ENCODE data around the gene RAB6C. TPM values are rescaled to one million over a fixed set of nuclear protein-coding genes. Genes with fewer than 3 reads are reported as not detected.
"Not testable (repeated sequence)": the region's sequence is repeated elsewhere in the genome, so short reads cannot be mapped to it uniquely, and the experiment has no call there.

RAB6C gene
- total and polyA plus RNA-seq, 2 experiments from 2014 or later, result not detected

DNA sequence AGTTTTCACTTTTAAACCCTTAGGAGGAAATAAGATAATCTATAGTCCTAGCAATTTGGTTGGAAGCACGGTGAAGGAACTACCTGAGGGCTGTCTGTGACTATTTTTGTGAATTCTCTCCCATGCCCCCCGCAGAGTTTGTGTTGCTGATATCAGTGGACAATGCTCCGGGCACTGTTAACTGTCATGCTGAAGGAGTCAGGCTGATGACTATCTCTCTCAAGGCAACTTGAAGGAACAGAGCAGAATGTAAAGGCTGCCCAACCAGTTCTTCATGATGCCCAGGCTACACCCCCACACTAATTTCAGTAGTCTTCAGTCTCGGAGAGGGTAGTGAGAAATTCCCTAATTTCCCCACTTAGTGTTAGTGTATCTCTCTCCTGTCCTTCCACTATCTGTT lies 21.6 kb upstream of the RAB6C start (continued):
- TF ChIP-seq, protein P1, sequence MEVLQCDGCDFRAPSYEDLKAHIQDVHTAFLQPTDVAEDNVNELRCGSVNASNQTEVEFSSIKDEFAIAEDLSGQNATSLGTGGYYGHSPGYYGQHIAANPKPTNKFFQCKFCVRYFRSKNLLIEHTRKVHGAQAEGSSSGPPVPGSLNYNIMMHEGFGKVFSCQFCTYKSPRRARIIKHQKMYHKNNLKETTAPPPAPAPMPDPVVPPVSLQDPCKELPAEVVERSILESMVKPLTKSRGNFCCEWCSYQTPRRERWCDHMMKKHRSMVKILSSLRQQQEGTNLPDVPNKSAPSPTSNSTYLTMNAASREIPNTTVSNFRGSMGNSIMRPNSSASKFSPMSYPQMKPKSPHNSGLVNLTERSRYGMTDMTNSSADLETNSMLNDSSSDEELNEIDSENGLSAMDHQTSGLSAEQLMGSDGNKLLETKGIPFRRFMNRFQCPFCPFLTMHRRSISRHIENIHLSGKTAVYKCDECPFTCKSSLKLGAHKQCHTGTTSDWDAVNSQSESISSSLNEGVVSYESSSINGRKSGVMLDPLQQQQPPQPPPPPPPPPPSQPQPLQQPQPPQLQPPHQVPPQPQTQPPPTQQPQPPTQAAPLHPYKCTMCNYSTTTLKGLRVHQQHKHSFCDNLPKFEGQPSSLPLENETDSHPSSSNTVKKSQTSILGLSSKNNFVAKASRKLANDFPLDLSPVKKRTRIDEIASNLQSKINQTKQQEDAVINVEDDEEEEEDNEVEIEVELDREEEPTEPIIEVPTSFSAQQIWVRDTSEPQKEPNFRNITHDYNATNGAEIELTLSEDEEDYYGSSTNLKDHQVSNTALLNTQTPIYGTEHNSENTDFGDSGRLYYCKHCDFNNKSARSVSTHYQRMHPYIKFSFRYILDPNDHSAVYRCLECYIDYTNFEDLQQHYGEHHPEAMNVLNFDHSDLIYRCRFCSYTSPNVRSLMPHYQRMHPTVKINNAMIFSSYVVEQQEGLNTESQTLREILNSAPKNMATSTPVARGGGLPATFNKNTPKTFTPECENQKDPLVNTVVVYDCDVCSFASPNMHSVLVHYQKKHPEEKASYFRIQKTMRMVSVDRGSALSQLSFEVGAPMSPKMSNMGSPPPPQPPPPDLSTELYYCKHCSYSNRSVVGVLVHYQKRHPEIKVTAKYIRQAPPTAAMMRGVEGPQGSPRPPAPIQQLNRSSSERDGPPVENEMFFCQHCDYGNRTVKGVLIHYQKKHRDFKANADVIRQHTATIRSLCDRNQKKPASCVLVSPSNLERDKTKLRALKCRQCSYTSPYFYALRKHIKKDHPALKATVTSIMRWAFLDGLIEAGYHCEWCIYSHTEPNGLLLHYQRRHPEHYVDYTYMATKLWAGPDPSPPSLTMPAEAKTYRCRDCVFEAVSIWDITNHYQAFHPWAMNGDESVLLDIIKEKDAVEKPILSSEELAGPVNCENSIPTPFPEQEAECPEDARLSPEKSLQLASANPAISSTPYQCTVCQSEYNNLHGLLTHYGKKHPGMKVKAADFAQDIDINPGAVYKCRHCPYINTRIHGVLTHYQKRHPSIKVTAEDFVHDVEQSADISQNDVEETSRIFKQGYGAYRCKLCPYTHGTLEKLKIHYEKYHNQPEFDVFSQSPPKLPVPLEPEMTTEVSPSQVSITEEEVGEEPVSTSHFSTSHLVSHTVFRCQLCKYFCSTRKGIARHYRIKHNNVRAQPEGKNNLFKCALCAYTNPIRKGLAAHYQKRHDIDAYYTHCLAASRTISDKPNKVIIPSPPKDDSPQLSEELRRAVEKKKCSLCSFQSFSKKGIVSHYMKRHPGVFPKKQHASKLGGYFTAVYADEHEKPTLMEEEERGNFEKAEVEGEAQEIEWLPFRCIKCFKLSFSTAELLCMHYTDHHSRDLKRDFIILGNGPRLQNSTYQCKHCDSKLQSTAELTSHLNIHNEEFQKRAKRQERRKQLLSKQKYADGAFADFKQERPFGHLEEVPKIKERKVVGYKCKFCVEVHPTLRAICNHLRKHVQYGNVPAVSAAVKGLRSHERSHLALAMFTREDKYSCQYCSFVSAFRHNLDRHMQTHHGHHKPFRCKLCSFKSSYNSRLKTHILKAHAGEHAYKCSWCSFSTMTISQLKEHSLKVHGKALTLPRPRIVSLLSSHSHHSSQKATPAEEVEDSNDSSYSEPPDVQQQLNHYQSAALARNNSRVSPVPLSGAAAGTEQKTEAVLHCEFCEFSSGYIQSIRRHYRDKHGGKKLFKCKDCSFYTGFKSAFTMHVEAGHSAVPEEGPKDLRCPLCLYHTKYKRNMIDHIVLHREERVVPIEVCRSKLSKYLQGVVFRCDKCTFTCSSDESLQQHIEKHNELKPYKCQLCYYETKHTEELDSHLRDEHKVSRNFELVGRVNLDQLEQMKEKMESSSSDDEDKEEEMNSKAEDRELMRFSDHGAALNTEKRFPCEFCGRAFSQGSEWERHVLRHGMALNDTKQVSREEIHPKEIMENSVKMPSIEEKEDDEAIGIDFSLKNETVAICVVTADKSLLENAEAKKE (CRISPR knock-in tag; IDR thresholded peaks at IDR 0.05), result no peak
- TF ChIP-seq EZH2phosphoT487 (IDR thresholded peaks at IDR 0.05; ENCODE audit: unreplicated experiment) (no peak), ZNF114 (CRISPR knock-in tag; IDR thresholded peaks at IDR 0.05) (no peak), STAT1 (IDR thresholded peaks at IDR 0.05; ENCODE audit: unreplicated experiment) (no peak), NANOG (IDR thresholded peaks at IDR 0.05; ENCODE audit: borderline replicate concordance) (no peak), ZNF331 (CRISPR knock-in tag; IDR thresholded peaks at IDR 0.05; ENCODE audit: low read depth) (no peak)

DNA sequence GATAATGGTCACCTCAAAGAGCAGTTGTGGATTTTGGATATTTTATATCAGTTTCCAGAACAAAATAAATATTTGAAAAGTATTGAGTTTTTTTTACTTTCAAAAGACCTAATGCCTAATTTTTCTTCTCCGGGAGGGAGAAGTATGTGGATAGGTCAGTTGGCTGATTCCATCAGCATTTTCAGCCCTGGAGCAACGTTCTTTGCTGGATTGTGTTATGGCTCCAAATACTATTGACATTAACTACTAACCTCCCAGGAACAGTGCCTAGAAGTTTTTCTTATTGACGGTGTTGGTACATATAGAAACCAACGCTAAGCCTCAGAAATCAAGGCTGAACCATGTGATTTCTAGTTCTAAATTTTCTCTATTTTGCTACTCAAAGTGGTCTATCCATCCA lies 20.7 kb upstream of the RAB6C start:
- not testable (repeated sequence) for H3K79me2 ChIP-seq (replicated peaks; ENCODE audit: insufficient read depth); H3K4me3 ChIP-seq; H3K9me2 ChIP-seq (ENCODE audit: insufficient read depth); H3K36me3 Mint-ChIP-seq (ENCODE audit: low read depth); ATAC-seq; H3K4me1 Mint-ChIP-seq; H3K36me3 ChIP-seq (ENCODE audit: insufficient read depth); H3F3A ChIP-seq (replicated peaks; ENCODE audit: low read depth); H4K20me1 ChIP-seq (replicated peaks; ENCODE audit: insufficient read depth); DNase-seq (ENCODE audit: low spot score); H3K9me3 Mint-ChIP-seq; H3K27me3 ChIP-seq (ENCODE audit: insufficient read depth); H3K27ac ChIP-seq (ENCODE audit: low read depth); H3K27me3 Mint-ChIP-seq (ENCODE audit: insufficient read depth, low read depth, poor library complexity); H3K4me3 Mint-ChIP-seq; H3K4me2 ChIP-seq; H2AFZ ChIP-seq; H3K27ac Mint-ChIP-seq; H3K4me1 ChIP-seq (ENCODE audit: insufficient read depth)

DNA sequence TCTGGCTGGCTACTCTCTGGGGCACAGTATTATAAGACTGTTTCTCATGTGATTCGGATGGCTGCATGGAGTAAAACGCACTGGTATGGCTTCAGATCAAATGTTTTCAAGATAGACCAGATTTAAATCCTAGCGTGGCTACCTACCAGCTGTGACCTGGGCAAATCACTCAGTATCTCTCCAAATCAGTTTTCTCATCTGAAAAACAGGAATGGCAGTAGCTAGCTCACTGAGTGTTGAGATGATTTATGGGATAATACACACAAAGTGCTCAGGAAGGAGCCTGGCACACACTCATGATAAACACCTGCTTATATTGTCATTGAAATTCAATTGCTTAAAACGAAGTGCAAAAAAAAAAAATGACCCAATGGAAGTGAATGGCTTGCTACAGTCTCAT lies 10.9 kb upstream of the RAB6C start:
- H3F3A ChIP-seq (replicated peaks; ENCODE audit: low read depth); H3K27ac Mint-ChIP-seq; H3K27me3 Mint-ChIP-seq (ENCODE audit: insufficient read depth, low read depth, poor library complexity); H3K9me2 ChIP-seq (ENCODE audit: insufficient read depth); DNase-seq (ENCODE audit: low spot score); H3K4me3 ChIP-seq; H4K20me1 ChIP-seq (replicated peaks; ENCODE audit: insufficient read depth); H3K4me1 ChIP-seq (ENCODE audit: insufficient read depth); H3K79me2 ChIP-seq (replicated peaks; ENCODE audit: insufficient read depth); H3K4me1 Mint-ChIP-seq; H3K9me3 Mint-ChIP-seq; H3K36me3 ChIP-seq (ENCODE audit: insufficient read depth); H3K27me3 ChIP-seq (ENCODE audit: insufficient read depth); H3K4me2 ChIP-seq; H3K27ac ChIP-seq (ENCODE audit: low read depth); H3K4me3 Mint-ChIP-seq; H2AFZ ChIP-seq; ATAC-seq; H3K36me3 Mint-ChIP-seq (ENCODE audit: low read depth): not testable (repeated sequence)
